ENCODE measurements around the gene CHD1. TPM values are rescaled to one million over a fixed set of nuclear protein-coding genes. Genes with fewer than 3 reads are reported as not detected.

Gene CHD1
- total RNA-seq, 1 experiment from 2014 or later, result 36.5 TPM

DNA sequence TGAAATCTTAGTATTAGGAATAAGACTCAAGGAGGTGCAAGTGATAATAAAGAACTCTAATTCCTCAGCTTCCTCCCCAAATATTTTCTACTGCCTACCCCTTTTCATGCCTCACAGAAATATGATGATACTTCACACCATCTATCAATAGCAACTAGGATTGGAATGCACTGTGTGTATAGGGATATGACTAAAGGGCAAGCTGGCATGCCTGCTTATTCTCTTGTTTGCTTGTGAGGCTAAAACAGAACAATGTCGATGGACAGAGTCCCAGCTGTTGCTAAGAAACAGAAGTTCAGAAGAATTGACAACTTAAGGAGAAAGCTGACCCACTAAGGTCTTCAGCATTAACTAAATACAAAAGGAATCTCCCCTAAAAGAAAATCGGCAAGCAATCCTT is 9.7 kb upstream of the CHD1 start:
- H3K4me3 ChIP-seq (ENCODE audit: low read depth in 2 of 2, low read length in 2 of 2), result no peak overlapping the region
- no peak overlapping the region for H3K27ac ChIP-seq (ENCODE audit: low read length)
- no peaks in the 10 kb centered on the region for H3K27me3 ChIP-seq (ENCODE audit: control insufficient read depth, insufficient read depth, low read length)
- in situ Hi-C loops (cut with HindIII; ENCODE audit: low pct_unique_long_range_greater_than_20kb, low sequenced_read_pairs), result no loop called here
- intact Hi-C loops (cut with micrococcal nuclease; ENCODE audit: unreplicated experiment), result no loop called here
- ATAC-seq (no peak; the same call in 1 of the 2 replicates), DNase-seq (ENCODE audit: low read depth, low spot score) (no peak)
- no peaks in the 10 kb centered on the region for H3K9me3 ChIP-seq (ENCODE audit: control insufficient read depth, insufficient read depth, low read depth, low read length)
- H3K4me1 ChIP-seq (ENCODE audit: control insufficient read depth, insufficient read depth, low read length), result no peaks in the 10 kb centered on the region
- POLR2A ChIA-PET, result interaction anchor here (0.5 kb wide), 1 partner anchor 129 kb away, joined by 3 read pairs; no protein-coding TSS in a partner anchor
- BruUV-seq (replicated peaks), result no TSS peak
- CTCF ChIA-PET, result no interaction called here
- no peaks in the 10 kb centered on the region for H3K36me3 ChIP-seq (ENCODE audit: control insufficient read depth, insufficient read depth, low read length)
- TF ChIP-seq, protein P1, sequence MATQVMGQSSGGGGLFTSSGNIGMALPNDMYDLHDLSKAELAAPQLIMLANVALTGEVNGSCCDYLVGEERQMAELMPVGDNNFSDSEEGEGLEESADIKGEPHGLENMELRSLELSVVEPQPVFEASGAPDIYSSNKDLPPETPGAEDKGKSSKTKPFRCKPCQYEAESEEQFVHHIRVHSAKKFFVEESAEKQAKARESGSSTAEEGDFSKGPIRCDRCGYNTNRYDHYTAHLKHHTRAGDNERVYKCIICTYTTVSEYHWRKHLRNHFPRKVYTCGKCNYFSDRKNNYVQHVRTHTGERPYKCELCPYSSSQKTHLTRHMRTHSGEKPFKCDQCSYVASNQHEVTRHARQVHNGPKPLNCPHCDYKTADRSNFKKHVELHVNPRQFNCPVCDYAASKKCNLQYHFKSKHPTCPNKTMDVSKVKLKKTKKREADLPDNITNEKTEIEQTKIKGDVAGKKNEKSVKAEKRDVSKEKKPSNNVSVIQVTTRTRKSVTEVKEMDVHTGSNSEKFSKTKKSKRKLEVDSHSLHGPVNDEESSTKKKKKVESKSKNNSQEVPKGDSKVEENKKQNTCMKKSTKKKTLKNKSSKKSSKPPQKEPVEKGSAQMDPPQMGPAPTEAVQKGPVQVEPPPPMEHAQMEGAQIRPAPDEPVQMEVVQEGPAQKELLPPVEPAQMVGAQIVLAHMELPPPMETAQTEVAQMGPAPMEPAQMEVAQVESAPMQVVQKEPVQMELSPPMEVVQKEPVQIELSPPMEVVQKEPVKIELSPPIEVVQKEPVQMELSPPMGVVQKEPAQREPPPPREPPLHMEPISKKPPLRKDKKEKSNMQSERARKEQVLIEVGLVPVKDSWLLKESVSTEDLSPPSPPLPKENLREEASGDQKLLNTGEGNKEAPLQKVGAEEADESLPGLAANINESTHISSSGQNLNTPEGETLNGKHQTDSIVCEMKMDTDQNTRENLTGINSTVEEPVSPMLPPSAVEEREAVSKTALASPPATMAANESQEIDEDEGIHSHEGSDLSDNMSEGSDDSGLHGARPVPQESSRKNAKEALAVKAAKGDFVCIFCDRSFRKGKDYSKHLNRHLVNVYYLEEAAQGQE (IDR thresholded peaks at IDR 0.05; ENCODE audit: insufficient read depth in 1 of 2, low read depth in 2 of 2, low read length in 1 of 2), result no peak
- no peak for TF ChIP-seq SIN3A (IDR thresholded peaks at IDR 0.05; ENCODE audit: borderline replicate concordance, insufficient read depth, low read depth, low read length)
- TF ChIP-seq CTCF (IDR thresholded peaks at IDR 0.05), result no peak
- TF ChIP-seq POLR2AphosphoS5 (IDR thresholded peaks at IDR 0.05; ENCODE audit: low read depth, low read length), result no peak
- TF ChIP-seq TCF7L2 (IDR thresholded peaks at IDR 0.05; ENCODE audit: low read depth, low read length), result no peak

DNA sequence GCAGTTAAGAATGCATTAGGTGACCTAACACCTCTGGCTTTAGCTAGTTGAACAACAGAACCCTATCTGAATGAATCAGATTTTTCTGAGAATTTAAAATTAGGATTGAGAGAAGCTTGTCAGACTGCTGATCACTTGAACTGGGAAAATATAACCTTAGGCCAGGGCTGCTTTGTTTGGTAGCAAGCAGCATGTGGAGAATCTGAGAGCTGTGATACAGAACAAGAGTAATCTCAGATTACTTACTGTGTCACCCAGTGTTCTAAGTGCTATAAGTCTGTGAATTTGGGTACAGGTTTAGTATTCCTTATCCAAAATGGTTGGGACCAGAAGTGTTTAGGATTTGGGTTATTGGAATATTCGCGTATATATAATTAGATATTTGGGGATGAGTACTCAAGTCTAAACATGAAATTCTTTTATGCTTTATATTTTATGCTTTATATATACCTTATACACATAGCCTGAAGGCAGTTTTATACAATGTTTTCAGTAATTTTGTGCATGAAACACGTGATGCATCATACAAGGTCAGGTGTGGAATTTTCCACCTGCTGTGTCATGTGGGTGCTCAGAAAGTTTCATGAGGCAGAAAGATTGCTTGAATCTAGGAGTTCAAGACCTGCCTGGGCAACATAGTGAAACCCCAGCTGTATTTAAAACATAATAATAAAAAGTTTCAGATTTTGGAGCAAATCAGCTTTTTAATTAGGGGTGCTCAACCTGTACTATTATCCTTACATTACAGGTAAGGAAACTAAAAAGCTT is 8.3 kb upstream of the CHD1 start:
- H3K36me3 ChIP-seq (ENCODE audit: control insufficient read depth, insufficient read depth, low read length), result no peaks in the 10 kb centered on the region
- no peak for ATAC-seq
- H3K27me3 ChIP-seq (ENCODE audit: control insufficient read depth, insufficient read depth, low read length), result no peaks in the 10 kb centered on the region
- ChIA-PET CTCF (no interaction called here), POLR2A (no interaction called here)
- TF ChIP-seq, protein P1 (IDR thresholded peaks at IDR 0.05; ENCODE audit: insufficient read depth in 1 of 2, low read depth in 2 of 2, low read length in 1 of 2), result no peak
- no peak for TF ChIP-seq TCF7L2 (IDR thresholded peaks at IDR 0.05; ENCODE audit: low read depth, low read length)
- TF ChIP-seq CTCF (IDR thresholded peaks at IDR 0.05), result no peak
- no peak for TF ChIP-seq SIN3A (IDR thresholded peaks at IDR 0.05; ENCODE audit: borderline replicate concordance, insufficient read depth, low read depth, low read length)
- no peak for TF ChIP-seq POLR2AphosphoS5 (IDR thresholded peaks at IDR 0.05; ENCODE audit: low read depth, low read length)
- no peak overlapping the region for H3K27ac ChIP-seq (ENCODE audit: low read length)
- in situ Hi-C loops (cut with HindIII; ENCODE audit: low pct_unique_long_range_greater_than_20kb, low sequenced_read_pairs), result no loop called here
- DNase-seq (ENCODE audit: low read depth, low spot score), result no peak
- BruUV-seq (replicated peaks), result no TSS peak
- no peaks in the 10 kb centered on the region for H3K9me3 ChIP-seq (ENCODE audit: control insufficient read depth, insufficient read depth, low read depth, low read length)
- no peaks in the 10 kb centered on the region for H3K4me1 ChIP-seq (ENCODE audit: control insufficient read depth, insufficient read depth, low read length)
- no peak overlapping the region for H3K4me3 ChIP-seq (ENCODE audit: low read depth in 2 of 2, low read length in 2 of 2)
- intact Hi-C loops (cut with micrococcal nuclease; ENCODE audit: unreplicated experiment), result no loop called here

Data from Panc1 (cell line).